ENCODE measurements around the gene CSRP1.
A peak's percentile ranks its signal among the peaks of the same experiment; 100 is the strongest.
"Not testable (repeated sequence)": the region's sequence is repeated elsewhere in the genome, so short reads cannot be mapped to it uniquely, and the experiment has no call there.

Gene CSRP1

GRCh38 chr1:201528631-201529252 lies 21.8 kb upstream of the CSRP1 start:
- H3K9ac ChIP-seq = no peak overlapping the region
- no peaks in the 10 kb centered on the region for H4K20me1 ChIP-seq
- TF ChIP-seq Cebpa-rat (IDR thresholded peaks at IDR 0.05) = no peak
- no peak overlapping the region for H3K27ac ChIP-seq
- H3K4me3 ChIP-seq = no peak overlapping the region
- no peaks in the 10 kb centered on the region; the same call in 1 of the 2 replicates for H3K36me3 ChIP-seq
- H3K9me3 ChIP-seq = peaks cover 12% of the 10 kb centered on the region
- peak overlapping the region; percentile 26; the same call in 1 of the 2 replicates for H3K4me2 ChIP-seq
- no peaks in the 10 kb centered on the region for H3K27me3 ChIP-seq
- H3K4me1 ChIP-seq = peaks cover 51% of the 10 kb centered on the region

GRCh38 chr1:201527879-201528278 lies 21.0 kb upstream of the CSRP1 start:
- peaks cover 42% of the 10 kb centered on the region for H3K4me1 ChIP-seq
- TF ChIP-seq Cebpa-rat (IDR thresholded peaks at IDR 0.05) = no peak
- no peak overlapping the region for H3K4me2 ChIP-seq
- no peak overlapping the region for H3K4me3 ChIP-seq
- no peak overlapping the region for H3K27ac ChIP-seq
- no peak overlapping the region for H3K9ac ChIP-seq
- H3K9me3 ChIP-seq = peaks cover 19% of the 10 kb centered on the region
- no peaks in the 10 kb centered on the region; the same call in 1 of the 2 replicates for H3K36me3 ChIP-seq
- no peaks in the 10 kb centered on the region for H3K27me3 ChIP-seq
- no peaks in the 10 kb centered on the region for H4K20me1 ChIP-seq

GRCh38 chr1:201525193-201525778 lies 18.4 kb upstream of the CSRP1 start:
- no peak overlapping the region for H3K4me3 ChIP-seq
- no peak overlapping the region for H3K27ac ChIP-seq
- H3K4me1 ChIP-seq = peaks cover 16% of the 10 kb centered on the region
- H3K9me3 ChIP-seq = peaks cover 21% of the 10 kb centered on the region
- H3K27me3 ChIP-seq = no peaks in the 10 kb centered on the region
- no peak overlapping the region for H3K4me2 ChIP-seq
- no peaks in the 10 kb centered on the region; the same call in 1 of the 2 replicates for H3K36me3 ChIP-seq
- no peak overlapping the region for H3K9ac ChIP-seq
- no peaks in the 10 kb centered on the region for H4K20me1 ChIP-seq
- TF ChIP-seq Cebpa-rat (IDR thresholded peaks at IDR 0.05) = no peak

GRCh38 chr1:201520046-201520575 lies 13.2 kb upstream of the CSRP1 start:
- H3K4me1 ChIP-seq, H3K4me3 ChIP-seq, H3K36me3 ChIP-seq, H3K4me2 ChIP-seq, H3K27me3 ChIP-seq, H3K27ac ChIP-seq, H4K20me1 ChIP-seq, H3K9ac ChIP-seq: not testable (repeated sequence)
- peaks cover 21% of the 10 kb centered on the region for H3K9me3 ChIP-seq

- H3K4me1 ChIP-seq = no peaks in the 10 kb centered on the region
- H3K4me3 ChIP-seq = no peak overlapping the region
- no peak overlapping the region for H3K9ac ChIP-seq
- H3K9me3 ChIP-seq = peaks cover 4% of the 10 kb centered on the region; the same call in 1 of the 2 replicates
- no peak for TF ChIP-seq Cebpa-rat (IDR thresholded peaks at IDR 0.05)
- H3K4me2 ChIP-seq = no peak overlapping the region
- no peaks in the 10 kb centered on the region for H3K27me3 ChIP-seq
- no peak overlapping the region for H3K27ac ChIP-seq
- no peaks in the 10 kb centered on the region for H3K36me3 ChIP-seq
- H4K20me1 ChIP-seq = no peaks in the 10 kb centered on the region
Measured at GRCh38 chr1:201518071-201518470, 11.1 kb upstream of the CSRP1 start.

GRCh38 chr1:201517631-201518030 lies 10.7 kb upstream of the CSRP1 start:
- TF ChIP-seq Cebpa-rat (IDR thresholded peaks at IDR 0.05) = no peak
- Histone ChIP-seq H3K9me3 (no peaks in the 10 kb centered on the region), H3K4me2 (no peak overlapping the region), H3K27me3 (no peaks in the 10 kb centered on the region), H3K36me3 (no peaks in the 10 kb centered on the region), H3K9ac (no peak overlapping the region), H3K4me3 (no peak overlapping the region), H4K20me1 (no peaks in the 10 kb centered on the region), H3K4me1 (peaks cover 3% of the 10 kb centered on the region; the same call in 1 of the 2 replicates), H3K27ac (no peak overlapping the region)

GRCh38 chr1:201516511-201517127 lies 9.7 kb upstream of the CSRP1 start:
- TF ChIP-seq Cebpa-rat (IDR thresholded peaks at IDR 0.05) = no peak
- Histone ChIP-seq H3K9me3 (no peaks in the 10 kb centered on the region), H3K9ac (no peak overlapping the region), H3K27me3 (no peaks in the 10 kb centered on the region), H4K20me1 (no peaks in the 10 kb centered on the region), H3K4me2 (no peak overlapping the region), H3K27ac (no peak overlapping the region), H3K4me3 (no peak overlapping the region), H3K4me1 (peaks cover 13% of the 10 kb centered on the region), H3K36me3 (no peaks in the 10 kb centered on the region)

- H4K20me1 ChIP-seq = no peaks in the 10 kb centered on the region
- no peak overlapping the region for H3K27ac ChIP-seq
- no peaks in the 10 kb centered on the region for H3K27me3 ChIP-seq
- H3K36me3 ChIP-seq = no peaks in the 10 kb centered on the region
- H3K9me3 ChIP-seq = no peaks in the 10 kb centered on the region
- TF ChIP-seq Cebpa-rat (IDR thresholded peaks at IDR 0.05) = no peak
- no peak overlapping the region for H3K4me2 ChIP-seq
- no peak overlapping the region for H3K9ac ChIP-seq
- H3K4me3 ChIP-seq = no peak overlapping the region
- peaks cover 20% of the 10 kb centered on the region for H3K4me1 ChIP-seq
Measured at GRCh38 chr1:201515895-201516294, 9.0 kb upstream of the CSRP1 start.

- H4K20me1 ChIP-seq = no peaks in the 10 kb centered on the region
- H3K36me3 ChIP-seq = no peaks in the 10 kb centered on the region
- no peak overlapping the region for H3K9ac ChIP-seq
- H3K4me1 ChIP-seq = peaks cover 20% of the 10 kb centered on the region
- no peak overlapping the region for H3K27ac ChIP-seq
- no peak overlapping the region for H3K4me2 ChIP-seq
- H3K9me3 ChIP-seq = no peaks in the 10 kb centered on the region
- no peak overlapping the region for H3K4me3 ChIP-seq
- no peak for TF ChIP-seq Cebpa-rat (IDR thresholded peaks at IDR 0.05)
- H3K27me3 ChIP-seq = no peaks in the 10 kb centered on the region
Measured at GRCh38 chr1:201515062-201515750, 8.3 kb upstream of the CSRP1 start.

- Histone ChIP-seq H3K9ac (no peak overlapping the region), H3K4me2 (no peak overlapping the region), H3K9me3 (no peaks in the 10 kb centered on the region), H4K20me1 (no peaks in the 10 kb centered on the region), H3K27ac (no peak overlapping the region), H3K4me3 (no peak overlapping the region), H3K27me3 (no peaks in the 10 kb centered on the region), H3K36me3 (no peaks in the 10 kb centered on the region), H3K4me1 (peaks cover 20% of the 10 kb centered on the region)
- no peak for TF ChIP-seq Cebpa-rat (IDR thresholded peaks at IDR 0.05)
Measured at GRCh38 chr1:201514466-201514865, 7.5 kb upstream of the CSRP1 start.
